Loucy (cell line): ENCODE results near the gene ZNF438.

Experiments used
- H2AFZ ChIP-seq: fragments of 200-600 bp; sonication (generic); 2 replicates; pipeline ENCODE4 v1.6.0; 2016; ENCODE audit warnings: antibody characterized with exemption, mild to moderate bottlenecking, low read length, moderate library complexity
- H3F3A ChIP-seq: fragments of 200-600 bp; 2 replicates; pipeline ENCODE4 v1.6.0; 2016; ENCODE audit warnings: antibody characterized with exemption, low read depth, mild to moderate bottlenecking
- H3K27me3 ChIP-seq: fragments of 200-600 bp; sonication (generic); 2 replicates; pipeline ENCODE4 v1.6.1; 2014; ENCODE audit warnings: low read length, mild to moderate bottlenecking; ENCODE audit not compliant: insufficient read depth, poor library complexity, severe bottlenecking
- H3K36me3 ChIP-seq: fragments of 200-600 bp; sonication (generic); 2 replicates; pipeline ENCODE4 v1.6.1; 2016; ENCODE audit warnings: low read length; ENCODE audit not compliant: insufficient read depth
- H3K4me1 ChIP-seq: fragments of 200-600 bp; sonication (generic); 2 replicates; pipeline ENCODE4 v1.5.1; 2014; ENCODE audit warnings: low read length, mild to moderate bottlenecking; ENCODE audit not compliant: insufficient read depth, poor library complexity, severe bottlenecking
- H3K4me2 ChIP-seq: fragments of 200-600 bp; sonication (generic); 2 replicates; pipeline ENCODE4 v1.6.0; 2014; ENCODE audit warnings: antibody characterized with exemption, low read length, low read depth, mild to moderate bottlenecking; ENCODE audit not compliant: poor library complexity, severe bottlenecking
- H3K4me3 ChIP-seq: fragments of 200-600 bp; sonication (generic); 2 replicates; pipeline ENCODE4 v1.5.1; 2014; ENCODE audit warnings: low read length, mild to moderate bottlenecking, mixed read lengths; ENCODE audit not compliant: poor library complexity, severe bottlenecking
- H3K79me2 ChIP-seq: fragments of 200-600 bp; sonication (generic); 2 replicates; pipeline ENCODE4 v1.6.1; 2014; ENCODE audit warnings: low read length; ENCODE audit not compliant: insufficient read depth
- H3K9ac ChIP-seq: fragments of 200-600 bp; sonication (generic); 2 replicates; pipeline ENCODE4 v1.6.0; 2014; ENCODE audit warnings: mild to moderate bottlenecking, low read depth, low read length, moderate library complexity; ENCODE audit not compliant: poor library complexity, severe bottlenecking
- H3K9me2 ChIP-seq: fragments of 200-600 bp; sonication (generic); replicated peaks from 2 replicates; pipeline ENCODE4 v1.6.1; 2016; ENCODE audit warnings: low read depth, low read length, mixed read lengths
- H3K9me3 ChIP-seq: fragments of 200-600 bp; sonication (generic); 2 replicates; pipeline ENCODE4 v1.6.1; 2014; ENCODE audit warnings: mild to moderate bottlenecking, antibody characterized with exemption, low read length, low read depth; ENCODE audit not compliant: insufficient read depth
- H4K20me1 ChIP-seq: fragments of 200-600 bp; sonication (generic); 2 replicates; pipeline ENCODE4 v1.6.0; 2014; ENCODE audit warnings: antibody characterized with exemption, low read length, mild to moderate bottlenecking; ENCODE audit not compliant: insufficient read depth, poor library complexity, severe bottlenecking
- EZH2phosphoT487 ChIP-seq: fragments of 200-600 bp; IDR thresholded peaks from 2 replicates; pipeline ENCODE4 v1.6.1; 2018; ENCODE audit warnings: antibody characterized with exemption, mild to moderate bottlenecking, moderate library complexity, borderline replicate concordance
- TF ChIP-seq, protein P1 (sequence below): fragments of 200-600 bp; sonication (generic); conservative IDR thresholded peaks from 2 replicates; pipeline ENCODE4 v1.5.1; 2014; ENCODE audit warnings: mild to moderate bottlenecking, antibody characterized with exemption, low read length

The ZNF438 gene

GRCh38 chr10:31013331-31013730 is 18.3 kb downstream of the ZNF438 start:
- Histone ChIP-seq H3K4me3 (no peak overlapping the region), H3K4me1 (no peaks in the 10 kb centered on the region), H2AFZ (no peak overlapping the region), H3F3A (no peaks in the 10 kb centered on the region), H3K4me2 (no peak overlapping the region), H3K9ac (no peak overlapping the region), H3K9me3 (no peaks in the 10 kb centered on the region), H3K27me3 (no peaks in the 10 kb centered on the region), H4K20me1 (no peaks in the 10 kb centered on the region), H3K79me2 (no peaks in the 10 kb centered on the region), H3K9me2 (no peaks in the 10 kb centered on the region), H3K36me3 (no peaks in the 10 kb centered on the region)
- TF ChIP-seq, protein P1, sequence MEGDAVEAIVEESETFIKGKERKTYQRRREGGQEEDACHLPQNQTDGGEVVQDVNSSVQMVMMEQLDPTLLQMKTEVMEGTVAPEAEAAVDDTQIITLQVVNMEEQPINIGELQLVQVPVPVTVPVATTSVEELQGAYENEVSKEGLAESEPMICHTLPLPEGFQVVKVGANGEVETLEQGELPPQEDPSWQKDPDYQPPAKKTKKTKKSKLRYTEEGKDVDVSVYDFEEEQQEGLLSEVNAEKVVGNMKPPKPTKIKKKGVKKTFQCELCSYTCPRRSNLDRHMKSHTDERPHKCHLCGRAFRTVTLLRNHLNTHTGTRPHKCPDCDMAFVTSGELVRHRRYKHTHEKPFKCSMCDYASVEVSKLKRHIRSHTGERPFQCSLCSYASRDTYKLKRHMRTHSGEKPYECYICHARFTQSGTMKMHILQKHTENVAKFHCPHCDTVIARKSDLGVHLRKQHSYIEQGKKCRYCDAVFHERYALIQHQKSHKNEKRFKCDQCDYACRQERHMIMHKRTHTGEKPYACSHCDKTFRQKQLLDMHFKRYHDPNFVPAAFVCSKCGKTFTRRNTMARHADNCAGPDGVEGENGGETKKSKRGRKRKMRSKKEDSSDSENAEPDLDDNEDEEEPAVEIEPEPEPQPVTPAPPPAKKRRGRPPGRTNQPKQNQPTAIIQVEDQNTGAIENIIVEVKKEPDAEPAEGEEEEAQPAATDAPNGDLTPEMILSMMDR, result no peak
- TF ChIP-seq EZH2phosphoT487, result no peak

- H3K9me2 ChIP-seq, result no peaks in the 10 kb centered on the region
Observed at GRCh38 chr10:31011665-31012022, 20.0 kb downstream of the ZNF438 start.

GRCh38 chr10:31011017-31011664 is 20.5 kb downstream of the ZNF438 start:
- no peaks in the 10 kb centered on the region for H3K27me3 ChIP-seq
- H3F3A ChIP-seq, result no peaks in the 10 kb centered on the region
- H3K4me1 ChIP-seq, result peaks cover 2% of the 10 kb centered on the region
- H4K20me1 ChIP-seq, result no peaks in the 10 kb centered on the region
- H3K9ac ChIP-seq, result no peak overlapping the region
- no peaks in the 10 kb centered on the region for H3K79me2 ChIP-seq
- H3K4me2 ChIP-seq, result no peak overlapping the region
- H3K36me3 ChIP-seq, result no peaks in the 10 kb centered on the region
- TF ChIP-seq, protein P1, result no peak
- no peak for TF ChIP-seq EZH2phosphoT487
- H3K9me3 ChIP-seq, result no peaks in the 10 kb centered on the region
- H2AFZ ChIP-seq, result no peak overlapping the region
- no peaks in the 10 kb centered on the region for H3K9me2 ChIP-seq
- H3K4me3 ChIP-seq, result no peak overlapping the region

More at GRCh38 chr10:31011665-31012022, 20.0 kb downstream of the ZNF438 start:
- H3K4me3 ChIP-seq, result no peak overlapping the region
- H3K36me3 ChIP-seq, result no peaks in the 10 kb centered on the region
- H3K79me2 ChIP-seq, result no peaks in the 10 kb centered on the region
- H3F3A ChIP-seq, result no peaks in the 10 kb centered on the region
- H3K27me3 ChIP-seq, result no peaks in the 10 kb centered on the region
- H3K9ac ChIP-seq, result no peak overlapping the region
- no peak overlapping the region for H3K4me2 ChIP-seq
- no peak overlapping the region for H2AFZ ChIP-seq
- no peaks in the 10 kb centered on the region for H4K20me1 ChIP-seq
- no peak for TF ChIP-seq EZH2phosphoT487
- TF ChIP-seq, protein P1, result no peak
- no peaks in the 10 kb centered on the region for H3K4me1 ChIP-seq
- no peaks in the 10 kb centered on the region for H3K9me3 ChIP-seq
